Endothelial cell (in vitro differentiated cells): ENCODE data around the gene AQP12A. TPM values are rescaled to one million over a fixed set of nuclear protein-coding genes. Genes with fewer than 3 reads are reported as not detected.
A peak's percentile ranks its signal among the peaks of the same experiment; 100 is the strongest.

ENCODE experiments used
- DNase-seq: peaks from one replicate; pipeline ENCODE4 v3.0.0; 2021; ENCODE audit warnings: low spot score
- H3K27ac Mint-ChIP-seq: one replicate; pipeline ENCODE4 v1.8.0; 2021; ENCODE audit warnings: mixed read lengths, inconsistent platforms; ENCODE audit not compliant: unreplicated experiment
- H3K27me3 Mint-ChIP-seq: one replicate; pipeline ENCODE4 v1.8.0; 2021; ENCODE audit warnings: mild to moderate bottlenecking, moderate library complexity, mixed read lengths, inconsistent platforms; ENCODE audit not compliant: unreplicated experiment
- H3K36me3 Mint-ChIP-seq: one replicate; pipeline ENCODE4 v1.8.0; 2021; ENCODE audit warnings: mild to moderate bottlenecking, low read depth, mixed read lengths, inconsistent platforms; ENCODE audit not compliant: unreplicated experiment
- H3K4me1 Mint-ChIP-seq: one replicate; pipeline ENCODE4 v1.8.0; 2021; ENCODE audit warnings: mild to moderate bottlenecking, mixed read lengths, inconsistent platforms; ENCODE audit not compliant: unreplicated experiment
- H3K4me3 Mint-ChIP-seq: one replicate; pipeline ENCODE4 v1.8.0; 2021; ENCODE audit warnings: mild to moderate bottlenecking, mixed read lengths, inconsistent platforms; ENCODE audit not compliant: unreplicated experiment
- H3K9me3 Mint-ChIP-seq: one replicate; pipeline ENCODE4 v1.8.0; 2021; ENCODE audit warnings: mixed read lengths, inconsistent platforms; ENCODE audit not compliant: unreplicated experiment
- CTCF ChIP-seq: fragments of 200-600 bp; sonication (generic); IDR thresholded peaks from one replicate; pipeline ENCODE4 v1.5.0; 2021; ENCODE audit warnings: antibody characterized with exemption; ENCODE audit not compliant: unreplicated experiment
- total RNA-seq: library from RNA; stranded (reverse); fragmentation: NEBNext Ultra II Directional; extraction: Animal tissue kit (Norgen Biotek cat#: 25700); gene quantifications from one replicate; pipeline ENCODE4 v1.2.1, GENCODE V29; 2021; ENCODE audit not compliant: unreplicated experiment

AQP12A gene
- total RNA-seq, 1 donor from 2014 or later: not detected

- TF ChIP-seq CTCF: no peak
- H3K36me3 Mint-ChIP-seq: peaks cover 3% of the 10 kb centered on the region
- DNase-seq: no peak
- H3K27ac Mint-ChIP-seq: no peak overlapping the region
- H3K4me3 Mint-ChIP-seq: no peak overlapping the region
- no peaks in the 10 kb centered on the region for H3K4me1 Mint-ChIP-seq
- no peaks in the 10 kb centered on the region for H3K9me3 Mint-ChIP-seq
- H3K27me3 Mint-ChIP-seq: peaks cover 11% of the 10 kb centered on the region
Observed at GRCh38 chr2:240732911-240733622, 41.4 kb downstream of the AQP12A start.

- DNase-seq: peak; percentile 24
- peaks cover 4% of the 10 kb centered on the region for H3K36me3 Mint-ChIP-seq
Observed at GRCh38 chr2:240733803-240734495, 42.3 kb downstream of the AQP12A start.

GRCh38 chr2:240734756-240735155 is 43.1 kb downstream of the AQP12A start:
- no peak for DNase-seq
- H3K27ac Mint-ChIP-seq: no peak overlapping the region
- H3K4me1 Mint-ChIP-seq: no peaks in the 10 kb centered on the region
- H3K4me3 Mint-ChIP-seq: no peak overlapping the region
- peaks cover 11% of the 10 kb centered on the region for H3K36me3 Mint-ChIP-seq
- H3K9me3 Mint-ChIP-seq: no peaks in the 10 kb centered on the region
- TF ChIP-seq CTCF: no peak
- peaks cover 11% of the 10 kb centered on the region for H3K27me3 Mint-ChIP-seq

More at GRCh38 chr2:240733803-240734495, 42.3 kb downstream of the AQP12A start:
- Mint-ChIP-seq H3K9me3 (no peaks in the 10 kb centered on the region), H3K27me3 (peaks cover 11% of the 10 kb centered on the region), H3K4me3 (no peak overlapping the region), H3K27ac (no peak overlapping the region), H3K4me1 (no peaks in the 10 kb centered on the region)
- TF ChIP-seq CTCF: no peak

- no peak for TF ChIP-seq CTCF
- Mint-ChIP-seq H3K9me3 (no peaks in the 10 kb centered on the region), H3K4me1 (no peaks in the 10 kb centered on the region), H3K36me3 (peaks cover 11% of the 10 kb centered on the region), H3K4me3 (no peak overlapping the region), H3K27ac (no peak overlapping the region), H3K27me3 (peaks cover 11% of the 10 kb centered on the region)
- DNase-seq: no peak
Observed at GRCh38 chr2:240735476-240735875, 43.8 kb downstream of the AQP12A start.
